Stimulated activated CD8-positive, alpha-beta memory T cell treated with anti-CD3 and anti-CD28 coated beads, Interleukin-7, amount 100 ng/mL, for 48 hours (primary cell): ENCODE results near the gene IZUMO1.
"Not testable (repeated sequence)": the region's sequence is repeated elsewhere in the genome, so short reads cannot be mapped to it uniquely, and the experiment has no call there.

Experiments used
- DNase-seq, 2 donors: peaks; one replicate each; pipeline ENCODE4 v3.0.0-alpha.2; 2020; ENCODE audit warnings: low read depth in 1 of 2; ENCODE audit errors: extremely low read depth in 1 of 2

Gene IZUMO1

GRCh38 chr19:48738557-48739403, 7.9 kb downstream of the IZUMO1 start:
- DNase-seq: peak; percentile 82 to 90

- no peak for DNase-seq
Observed at GRCh38 chr19:48737360-48737998, 9.2 kb downstream of the IZUMO1 start.

- DNase-seq: no peak
Observed at GRCh38 chr19:48735031-48735615, 11.6 kb downstream of the IZUMO1 start.

GRCh38 chr19:48734625-48735024, 12.1 kb downstream of the IZUMO1 start:
- DNase-seq: no peak

- no peak for DNase-seq
Observed at GRCh38 chr19:48731452-48731851, 15.3 kb downstream of the IZUMO1 start.

- DNase-seq: no peak
Observed at GRCh38 chr19:48728911-48729664, 17.6 kb downstream of the IZUMO1 start.

- DNase-seq: no peak
Observed at GRCh38 chr19:48726556-48726955, 20.2 kb downstream of the IZUMO1 start.

- DNase-seq: no peak
Observed at GRCh38 chr19:48724796-48725753, 21.6 kb downstream of the IZUMO1 start.

GRCh38 chr19:48722196-48722708, 24.5 kb downstream of the IZUMO1 start:
- DNase-seq: no peak

- DNase-seq: peak; percentile 78 to 96
Observed at GRCh38 chr19:48720613-48721296, 26.0 kb downstream of the IZUMO1 start.

- no peak for DNase-seq
Observed at GRCh38 chr19:48720251-48720612, 26.5 kb downstream of the IZUMO1 start.

- DNase-seq: no peak
Observed at GRCh38 chr19:48719263-48720171, 27.2 kb downstream of the IZUMO1 start, which contains the start of gene MAMSTR. Gene MAMSTR, minus strand, starts transcription at chr19:48719725. Its CDS starts 694 bp downstream, at chr19:48719031.

GRCh38 chr19:48718711-48719231, 27.9 kb downstream of the IZUMO1 start:
- DNase-seq: no peak

- not testable (repeated sequence) for DNase-seq
Observed at GRCh38 chr19:48718106-48718505, 28.6 kb downstream of the IZUMO1 start.

GRCh38 chr19:48716562-48717291, 30.0 kb downstream of the IZUMO1 start:
- no peak for DNase-seq

- DNase-seq: no peak
Observed at GRCh38 chr19:48715681-48716171, 31.0 kb downstream of the IZUMO1 start.
